Right ventricle myocardium inferior (tissue), 1 donor: ENCODE results near the gene SORCS2. TPM values are rescaled to one million over a fixed set of nuclear protein-coding genes. Genes with fewer than 3 reads are reported as not detected.

Experiments used
- ATAC-seq: fragments of 200-7000 bp; cut with Tn5 transposase; one replicate; pipeline ENCODE4 v1.9.1; 2020; ENCODE audit warnings: mild to moderate bottlenecking, moderate library complexity
- DNase-seq: peaks from one replicate; pipeline ENCODE4 v3.0.0; 2021; ENCODE audit errors: missing footprints
- intact Hi-C: fragments of 100-400 bp; cut with DNase I; formaldehyde crosslinking; loops from one replicate; pipeline ENCODE4 v1.11.0; 2022
- total RNA-seq: library from RNA; stranded (reverse); fragmentation: NEBNext Ultra II Directional; extraction: Animal tissue kit (Norgen Biotek cat#: 25700); gene quantifications from one replicate; pipeline ENCODE4 v1.2.1, GENCODE V29; 2021
- donor health status: DM: no; HTN: yes; CAD: no; lungs with severe emphysema.

The SORCS2 gene
- total RNA-seq, 1 donor from 2014 or later = 1.1 TPM

DNA sequence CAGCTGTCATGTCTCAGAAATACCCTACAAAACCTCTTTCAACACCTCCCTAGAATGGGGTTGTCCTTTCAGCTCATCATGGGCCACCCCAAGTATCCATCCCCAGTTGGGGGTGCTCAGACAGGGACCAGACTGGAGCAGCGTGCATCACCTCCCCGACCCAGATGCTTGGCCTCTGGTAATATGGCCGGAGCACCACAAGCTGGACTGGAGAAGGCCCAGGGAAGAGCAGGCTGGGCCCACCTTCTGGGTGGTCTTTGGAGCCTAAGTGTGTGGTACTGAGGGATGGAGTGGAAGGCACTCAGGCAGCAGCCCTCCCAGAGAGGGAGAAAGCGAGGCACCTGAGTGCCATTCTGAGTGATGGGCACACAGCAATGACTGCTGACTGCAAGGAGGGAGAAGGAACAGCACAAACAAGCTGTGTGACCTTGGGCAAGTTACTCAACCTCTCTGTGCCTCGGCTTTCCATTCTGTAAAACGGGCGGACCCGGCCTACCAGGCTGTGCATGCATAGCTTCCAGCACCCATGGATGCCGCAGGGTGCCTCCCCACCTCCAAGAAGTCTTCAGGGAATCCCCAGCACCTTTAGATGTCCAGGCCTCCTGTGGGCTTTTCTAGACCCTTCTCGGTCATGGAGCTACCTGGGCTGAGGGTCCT lies 519.1 kb downstream of the SORCS2 start:
- DNase-seq (peak; percentile 44), ATAC-seq (no peak)
- intact Hi-C loops = loop anchor here (10.0 kb wide), 1 partner anchor 407 kb away; no protein-coding TSS in a partner anchor

DNA sequence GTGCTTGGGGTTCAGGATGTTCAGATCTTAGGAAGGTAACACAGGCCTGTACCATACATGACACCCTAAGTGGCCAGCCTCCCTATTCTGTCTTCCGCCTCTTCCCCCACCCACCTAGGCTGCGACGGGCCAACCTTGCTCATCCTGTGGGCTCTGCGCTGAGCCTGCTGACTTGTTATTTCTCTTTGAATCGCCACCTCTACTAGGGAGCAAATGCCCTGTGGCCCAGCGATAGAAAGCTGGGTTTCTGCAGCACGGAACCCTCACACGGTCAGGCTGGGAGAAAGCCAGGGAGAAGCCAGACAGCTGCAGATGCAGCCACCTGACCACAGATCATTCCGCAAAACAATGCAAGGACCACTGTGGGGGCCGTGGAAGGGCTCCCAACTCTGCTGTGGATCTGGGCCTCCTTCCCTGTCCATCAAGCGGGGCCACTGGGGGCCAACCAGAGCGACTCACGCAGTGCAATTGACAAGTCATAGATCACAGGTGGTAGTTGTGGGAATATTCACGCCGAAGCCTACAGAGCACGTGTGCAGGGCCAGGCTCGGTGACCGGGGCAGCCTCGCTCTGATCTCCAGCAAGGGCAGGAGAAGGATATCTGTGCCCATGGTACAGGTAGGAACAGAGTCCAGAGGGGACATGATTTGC lies 519.8 kb downstream of the SORCS2 start:
- DNase-seq (peak; percentile 30), ATAC-seq (no peak)
- intact Hi-C loops = loop anchor here (10.0 kb wide), 1 partner anchor 407 kb away; no protein-coding TSS in a partner anchor

DNA sequence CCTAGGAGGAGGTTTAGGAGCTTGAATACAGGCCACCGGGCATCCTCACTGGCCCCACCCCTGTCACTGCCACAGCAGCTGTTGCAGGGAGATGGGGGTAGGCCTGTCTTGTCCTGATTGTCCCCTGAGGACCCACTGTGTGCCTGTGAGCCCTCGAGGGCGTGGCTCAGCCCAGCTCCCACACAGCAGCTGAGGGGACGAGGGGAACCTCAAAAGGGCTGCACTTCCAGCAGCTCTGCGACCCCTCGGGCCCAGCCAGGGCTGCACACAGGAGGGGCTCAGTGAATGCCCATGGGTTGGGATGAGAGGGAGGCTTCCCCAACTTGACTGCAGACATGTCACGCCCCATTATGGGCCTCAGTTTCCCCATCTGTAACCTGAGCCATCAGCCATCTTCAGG lies 521.4 kb downstream of the SORCS2 start:
- no peak for DNase-seq
- intact Hi-C loops = loop anchor here (10.0 kb wide), 1 partner anchor 409 kb away; no protein-coding TSS in a partner anchor
- ATAC-seq = no peak

DNA sequence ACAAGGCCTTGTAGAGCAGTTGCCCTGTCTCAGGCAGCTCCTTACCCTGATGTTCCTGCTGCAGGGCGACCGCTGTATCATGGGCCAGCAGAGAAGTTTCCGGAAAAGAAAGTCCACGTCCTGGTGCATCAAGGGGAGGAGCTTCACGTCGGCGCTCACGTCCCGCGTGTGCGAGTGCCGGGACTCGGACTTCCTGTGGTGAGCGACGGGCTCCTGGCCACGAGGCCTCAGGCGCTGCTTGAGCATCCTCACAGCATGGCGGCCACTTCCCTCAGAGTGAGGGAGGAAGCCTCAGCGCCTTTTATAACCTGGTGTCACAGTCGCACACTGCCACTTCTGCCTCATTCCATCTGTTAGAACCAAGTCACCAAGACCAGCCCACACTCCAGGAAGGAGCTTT lies 521.8 kb downstream of the SORCS2 start:
- no peak for DNase-seq
- ATAC-seq = no peak
- intact Hi-C loops = loop anchor here (10.0 kb wide), 1 partner anchor 409 kb away; no protein-coding TSS in a partner anchor

DNA sequence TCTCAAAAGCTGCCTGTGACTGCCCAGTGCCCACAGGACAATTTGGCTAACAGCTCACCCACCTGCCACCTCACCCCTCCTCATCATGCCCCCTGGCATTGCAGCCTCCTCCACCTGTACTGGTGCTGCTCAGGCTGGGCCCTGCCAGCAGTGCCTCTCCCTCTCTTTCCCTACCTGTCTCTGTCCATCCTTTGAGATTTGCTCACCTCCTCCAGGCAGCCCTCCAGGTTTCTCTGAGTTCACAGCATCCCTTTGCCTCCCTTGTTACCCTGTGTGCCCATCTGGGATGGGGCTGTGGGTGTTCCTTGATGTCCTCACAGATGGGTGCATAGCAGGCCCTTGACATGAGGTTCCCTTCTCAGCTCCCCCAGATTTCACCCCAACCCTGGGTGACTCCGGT lies 522.4 kb downstream of the SORCS2 start:
- ATAC-seq (no peak), DNase-seq (no peak)
- intact Hi-C loops = loop anchor here (5.0 to 10.0 kb wide), 2 partner anchors 410 to 522 kb away; partner anchors contain the start of gene SORCS2

DNA sequence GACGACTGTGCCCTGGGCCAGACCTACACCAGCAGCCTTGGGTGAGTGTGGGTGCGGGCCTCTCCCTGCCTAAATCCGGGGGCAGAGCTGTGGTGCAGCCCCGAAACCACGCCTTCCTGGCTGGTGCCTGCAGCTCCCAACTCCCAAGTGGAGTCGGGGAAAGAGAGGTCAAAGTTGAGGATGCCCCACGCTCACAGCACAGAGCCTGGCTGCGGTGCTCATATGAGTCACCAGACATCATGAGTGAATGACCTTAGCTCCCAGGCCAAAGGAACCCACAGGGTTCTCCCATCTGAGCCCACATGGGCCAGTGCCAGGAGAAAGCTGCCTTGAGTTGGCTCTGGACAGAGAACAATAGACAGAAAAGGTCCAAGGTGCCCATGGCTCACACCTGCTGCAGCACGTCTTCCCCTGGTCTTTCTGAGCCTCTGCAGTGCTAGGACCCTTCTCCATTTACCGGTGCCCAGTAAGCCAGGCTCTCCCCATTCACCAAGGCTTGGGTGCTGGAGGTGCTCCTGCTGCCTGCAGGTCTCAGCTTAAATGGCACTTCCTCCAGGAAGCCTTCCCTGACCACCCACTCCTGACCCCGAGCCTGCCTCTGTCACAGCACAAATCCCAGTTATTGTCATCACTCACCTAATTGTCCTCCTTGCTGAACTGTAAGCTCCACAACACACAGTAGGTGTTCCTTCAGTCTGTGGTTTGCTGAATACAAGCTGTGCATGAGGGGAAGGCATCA lies 523.1 kb downstream of the SORCS2 start:
- ATAC-seq (no peak), DNase-seq (peak; percentile 23)
- intact Hi-C loops = loop anchor here (5.0 to 10.0 kb wide), 2 partner anchors 411 to 523 kb away; partner anchors contain the start of gene SORCS2

DNA sequence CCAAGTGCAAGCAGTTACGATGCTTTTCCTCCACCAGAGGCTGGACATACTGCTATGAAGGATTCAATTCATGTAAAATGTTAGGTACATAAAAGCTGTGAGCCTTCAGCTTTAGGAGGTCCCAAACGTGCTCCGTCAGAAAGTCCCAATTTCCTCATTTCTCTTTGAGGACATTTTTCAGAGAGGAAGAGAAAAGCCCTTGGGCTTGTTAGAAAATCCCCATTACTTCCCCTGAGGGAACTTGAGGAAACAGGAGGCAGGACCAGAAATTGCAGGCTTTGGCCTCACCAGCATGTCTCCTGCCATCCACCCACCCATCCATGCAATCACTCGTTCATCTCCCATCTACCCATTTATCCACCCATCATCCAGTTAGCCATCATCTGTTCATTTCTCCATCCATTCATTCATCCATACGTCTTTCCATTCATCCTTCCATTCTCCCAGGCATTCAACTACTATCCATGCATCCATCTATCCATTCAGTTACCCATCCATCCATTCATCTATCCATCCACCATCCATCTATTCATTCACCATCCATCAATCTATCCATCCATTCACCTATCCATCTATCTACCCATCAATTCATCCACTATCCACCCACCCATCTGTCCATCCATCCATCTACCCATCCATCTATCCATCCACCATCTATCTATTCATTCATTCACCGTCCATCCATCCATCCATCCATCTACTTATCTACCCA lies 523.8 kb downstream of the SORCS2 start:
- intact Hi-C loops = loop anchor here (5.0 to 10.0 kb wide), 2 partner anchors 411 to 524 kb away; partner anchors contain the start of gene SORCS2
- DNase-seq = peak; percentile 5
- ATAC-seq = no peak

DNA sequence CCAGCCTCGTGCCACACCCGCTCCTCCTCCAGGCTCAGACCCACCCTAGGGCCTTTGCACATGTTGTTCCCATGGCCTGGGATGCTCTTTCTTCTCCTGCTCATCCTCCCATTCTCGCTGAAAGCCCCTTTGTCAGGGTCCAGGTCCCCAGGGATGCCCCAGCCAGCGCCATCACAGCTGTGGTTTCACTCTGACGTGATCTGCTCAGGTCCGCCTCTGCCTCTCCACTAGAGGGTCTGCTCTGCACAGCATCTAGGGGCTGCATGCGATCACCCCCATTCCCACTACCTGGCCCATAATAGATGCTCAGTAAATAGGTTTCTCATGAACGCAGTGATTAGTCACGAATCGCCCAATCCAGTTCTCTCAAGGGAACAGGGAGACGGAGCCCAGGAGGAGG lies 524.8 kb downstream of the SORCS2 start:
- peak; percentile 60 for DNase-seq
- no peak for ATAC-seq
- intact Hi-C loops = loop anchor here (5.0 to 10.0 kb wide), 2 partner anchors 412 to 525 kb away; partner anchors contain the start of gene SORCS2

DNA sequence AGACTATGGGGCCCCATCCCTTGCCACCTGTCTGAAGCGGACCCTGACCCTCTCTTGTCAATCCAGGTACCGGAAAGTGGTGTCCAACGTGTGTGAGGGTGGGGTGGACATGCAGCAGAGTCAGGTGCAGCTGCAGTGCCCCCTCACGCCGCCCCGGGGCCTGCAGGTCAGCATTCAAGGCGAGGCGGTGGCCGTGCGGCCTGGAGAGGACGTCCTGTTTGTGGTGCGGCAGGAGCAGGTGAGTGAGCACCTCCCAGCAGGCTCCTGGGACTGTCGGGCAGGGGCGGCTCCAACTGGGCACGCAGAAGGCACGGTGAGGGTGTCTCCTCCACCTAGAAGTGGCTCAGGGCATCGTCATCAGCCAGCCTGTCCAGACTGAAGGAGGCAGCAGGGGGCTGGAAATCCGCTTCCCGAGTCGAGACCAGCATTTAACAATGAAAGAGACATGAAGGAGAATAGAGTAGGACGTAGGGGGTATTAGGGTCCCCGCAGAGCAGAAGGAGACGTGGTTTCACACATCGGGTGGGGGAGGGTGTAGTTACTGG lies 525.7 kb downstream of the SORCS2 start:
- no peak for ATAC-seq

DNA sequence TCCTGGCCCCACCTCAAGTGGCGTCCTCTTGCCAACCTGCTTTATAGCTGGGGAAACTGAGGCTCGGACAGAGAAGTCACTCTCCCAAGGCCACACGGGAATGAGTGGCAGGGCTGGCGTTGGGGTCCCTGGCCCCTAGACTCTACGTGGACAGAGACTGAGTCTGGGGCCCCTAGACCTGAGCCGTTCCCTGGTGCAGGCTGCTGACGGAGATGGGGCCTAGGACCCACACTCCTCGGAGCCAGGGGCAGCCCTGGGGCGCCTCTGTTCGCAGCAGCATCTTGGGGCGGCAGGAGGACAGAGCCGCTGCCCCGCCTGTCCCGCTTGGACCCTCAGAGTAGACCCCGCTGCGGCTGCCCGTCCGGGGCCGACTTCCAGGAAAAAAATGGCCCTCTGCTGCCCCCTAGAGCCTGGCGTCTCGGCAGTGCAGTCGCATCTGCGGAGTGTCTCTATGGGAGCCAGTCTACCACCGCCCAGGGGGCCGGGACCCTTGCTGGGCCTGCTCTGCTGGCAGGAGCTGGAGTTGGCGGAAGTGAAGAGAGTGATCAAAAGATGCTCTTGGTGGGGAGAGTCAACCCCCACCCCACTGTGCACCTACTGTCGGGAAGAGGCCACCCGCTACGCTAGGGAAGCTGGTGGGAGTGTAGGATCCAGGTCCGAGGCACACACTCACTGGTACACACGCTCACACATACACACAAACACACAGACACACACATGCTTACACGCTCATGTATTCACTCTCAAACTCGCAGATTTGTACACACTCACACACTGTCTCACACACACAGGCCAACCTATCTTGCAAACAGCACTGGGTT lies 527.2 kb downstream of the SORCS2 start:
- DNase-seq = peak; percentile 73
- intact Hi-C loops = loop anchor here (2.0 to 10.0 kb wide), 3 partner anchors 257 to 527 kb away; partner anchors contain the start of gene SORCS2
- ATAC-seq = peak; percentile 58

More for the DNA sequence above, 525.7 kb downstream of the SORCS2 start:
- no peak for DNase-seq
- intact Hi-C loops = loop anchor here (2.0 to 10.0 kb wide), 3 partner anchors 255 to 526 kb away; partner anchors contain the start of gene SORCS2

DNA sequence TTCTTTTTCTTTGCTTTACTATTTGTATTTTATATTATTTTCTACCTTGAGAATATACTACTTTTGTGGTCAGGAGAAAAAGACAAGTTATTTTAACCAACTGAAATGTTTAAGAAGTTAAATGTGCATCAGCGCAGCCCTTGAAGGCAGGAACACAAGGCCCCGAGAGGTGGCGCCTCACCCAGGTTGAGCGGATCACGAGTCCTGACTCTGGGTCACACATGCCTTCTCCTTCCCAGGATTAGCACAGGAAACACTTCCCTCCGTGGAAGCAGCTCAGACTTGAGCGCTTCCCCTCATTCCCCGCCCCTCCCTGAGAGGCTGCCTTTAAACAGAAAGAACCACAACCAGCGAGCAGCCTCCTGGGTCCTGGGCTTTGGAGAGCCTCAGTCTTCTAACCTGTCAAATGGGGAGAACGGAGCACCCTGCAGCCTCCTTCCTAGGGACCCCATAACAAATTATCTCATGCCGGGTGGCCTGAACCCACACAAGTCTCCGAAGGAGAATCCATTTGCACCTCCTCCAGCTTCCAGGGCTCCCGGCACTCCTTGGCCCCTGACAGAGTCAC lies 529.7 kb downstream of the SORCS2 start:
- intact Hi-C loops = no loop called here
- ATAC-seq (no peak), DNase-seq (peak; percentile 61)

DNA sequence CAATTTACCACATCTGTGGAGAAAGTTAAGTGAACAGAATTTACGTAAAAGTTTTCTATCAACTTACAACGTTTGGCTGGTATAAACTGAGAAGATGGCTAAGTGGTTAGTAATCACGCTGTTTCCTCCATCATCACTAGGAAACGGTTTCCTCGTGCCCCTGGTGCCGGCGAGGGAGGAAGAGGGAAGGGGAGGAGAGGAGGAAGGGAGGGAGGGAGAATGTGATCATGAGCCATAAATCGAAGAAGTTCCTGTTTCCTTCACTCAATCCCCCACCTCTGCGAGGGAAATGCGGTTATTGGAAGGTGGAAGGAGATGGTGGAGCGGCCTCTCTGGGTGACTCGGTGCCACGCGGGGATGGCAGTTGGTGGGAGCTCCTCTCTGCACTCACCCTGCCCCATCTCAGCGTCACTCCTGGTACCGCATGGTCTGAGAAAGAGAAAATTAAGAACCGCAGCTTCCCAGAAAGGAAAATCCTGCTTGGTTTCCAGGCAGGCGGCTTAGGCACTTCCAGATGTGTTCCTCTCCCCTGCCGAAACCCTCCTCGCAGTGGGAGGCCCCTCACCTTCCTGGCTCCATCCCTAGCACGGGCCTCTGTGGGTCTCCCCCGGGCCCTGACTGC lies 530.5 kb downstream of the SORCS2 start:
- intact Hi-C loops = no loop called here
- DNase-seq (peak; percentile 30), ATAC-seq (no peak)

DNA sequence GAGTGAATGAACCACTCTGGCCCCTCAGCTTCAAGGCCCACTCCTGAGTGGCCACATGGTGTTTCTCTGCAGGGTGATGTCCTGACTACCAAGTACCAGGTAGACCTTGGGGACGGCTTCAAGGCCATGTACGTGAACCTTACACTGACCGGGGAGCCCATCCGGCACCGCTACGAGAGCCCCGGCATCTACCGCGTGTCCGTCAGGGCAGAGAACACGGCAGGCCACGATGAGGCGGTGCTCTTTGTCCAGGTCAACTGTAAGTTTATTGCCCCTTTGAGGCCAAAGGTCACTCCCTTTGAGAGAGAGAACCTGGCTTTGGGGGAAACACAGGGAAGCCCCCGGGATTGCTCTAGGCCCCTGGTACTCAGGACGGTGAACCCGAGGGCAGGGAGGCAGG lies 531.3 kb downstream of the SORCS2 start:
- ATAC-seq = no peak
- DNase-seq = peak; percentile 44
- intact Hi-C loops = no loop called here

DNA sequence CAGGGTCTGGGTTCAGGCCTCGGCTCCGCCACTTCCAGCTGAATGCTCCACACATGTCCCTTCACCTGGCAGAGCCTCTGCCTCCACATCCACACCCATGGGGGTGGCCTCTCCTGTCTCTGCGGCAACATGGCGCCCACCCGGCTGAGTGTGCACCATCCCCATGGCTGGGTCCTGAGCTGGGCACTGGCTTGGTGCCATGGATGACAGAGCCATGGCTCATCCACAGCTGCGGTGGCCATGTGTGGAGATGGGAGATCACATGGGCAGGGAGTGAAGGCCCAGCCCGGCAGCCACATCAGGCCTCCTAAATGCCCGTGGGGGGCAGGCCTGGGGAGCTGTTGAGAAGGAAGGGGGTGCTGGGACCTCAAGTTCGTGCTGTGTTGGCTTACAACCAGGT lies 533.6 kb downstream of the SORCS2 start:
- ATAC-seq = no peak
- intact Hi-C loops = no loop called here
- DNase-seq = peak; percentile 26

DNA sequence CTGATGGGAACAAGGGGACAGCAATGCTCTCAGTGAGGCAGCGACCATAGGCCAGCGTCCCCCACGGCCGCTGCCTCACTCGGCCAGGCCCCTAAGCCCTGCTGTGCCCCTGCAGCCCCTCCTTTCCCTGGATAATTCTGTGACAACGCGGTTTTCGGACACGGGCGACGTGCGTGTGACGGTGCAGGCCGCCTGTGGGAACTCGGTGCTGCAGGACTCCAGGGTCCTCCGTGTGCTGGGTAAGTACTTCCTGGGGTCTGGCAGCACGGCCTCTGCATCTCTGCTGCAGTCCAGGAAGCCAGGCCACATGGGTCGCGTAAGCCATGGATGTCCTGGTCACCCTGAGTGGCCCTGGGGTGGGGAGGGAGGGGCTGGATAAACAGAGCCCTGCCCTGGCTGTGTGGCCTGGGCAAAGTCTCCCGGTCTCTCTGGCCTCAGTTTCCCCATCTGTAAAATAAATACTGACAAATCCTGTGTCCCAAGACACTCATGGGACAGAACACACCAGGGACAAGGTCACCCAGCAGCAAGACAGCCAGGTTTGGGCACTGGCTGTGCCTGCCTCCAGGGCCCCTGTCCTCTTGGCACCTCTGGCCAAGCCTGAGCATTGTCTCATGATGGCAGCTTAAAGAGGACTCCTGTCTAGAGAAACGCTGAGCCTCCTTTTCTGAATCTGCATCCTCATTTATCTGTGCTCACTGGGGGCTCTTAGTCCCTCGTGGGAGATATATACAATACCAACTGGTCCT lies 534.5 kb downstream of the SORCS2 start:
- peak; percentile 53 for ATAC-seq
- intact Hi-C loops = no loop called here
- peak; percentile 31 for DNase-seq

DNA sequence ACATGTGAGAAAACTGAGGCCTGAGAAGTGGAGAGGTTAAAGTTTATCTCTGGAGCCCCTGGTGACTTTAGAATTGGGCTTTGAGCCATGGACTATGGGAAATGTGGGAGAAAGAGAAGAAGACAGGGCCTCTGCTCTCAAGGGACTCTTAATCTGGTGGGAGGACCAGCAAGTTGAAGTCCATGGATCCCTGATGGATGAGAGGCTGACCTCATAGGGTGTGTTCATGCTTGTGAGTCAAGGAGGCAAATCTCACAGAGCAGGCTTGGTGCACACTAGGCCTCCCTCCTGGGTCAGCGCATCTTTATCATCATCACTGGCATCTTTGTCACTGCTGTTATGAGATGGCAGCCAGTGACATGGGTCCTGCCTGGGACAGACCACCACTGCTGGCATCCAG lies 535.4 kb downstream of the SORCS2 start:
- no peak for ATAC-seq
- intact Hi-C loops = no loop called here
- DNase-seq = no peak
